NCI-H1694 (cell line): ENCODE data around the gene CASP4.
"Not testable (repeated sequence)": the region's sequence is repeated elsewhere in the genome, so short reads cannot be mapped to it uniquely, and the experiment has no call there.

ENCODE experiments used
- DNase-seq: peaks from one replicate; lab custom pipeline; 2025; lab: John Stamatoyannopoulos, UW

CASP4 gene

GRCh38 chr11:104956528-104956927, 11.8 kb downstream of the CASP4 start:
- DNase-seq: no peak

GRCh38 chr11:104946907-104947306, 21.5 kb downstream of the CASP4 start:
- no peak for DNase-seq

GRCh38 chr11:104944076-104944475, 24.3 kb downstream of the CASP4 start:
- DNase-seq: no peak

GRCh38 chr11:104943561-104943960, 24.8 kb downstream of the CASP4 start:
- no peak for DNase-seq

GRCh38 chr11:104934594-104934993, 33.8 kb downstream of the CASP4 start:
- no peak for DNase-seq

- not testable (repeated sequence) for DNase-seq
These were observed 34.3 kb downstream of the CASP4 start for GRCh38 chr11:104934073-104934472.

GRCh38 chr11:104928811-104929210, 39.6 kb downstream of the CASP4 start:
- no peak for DNase-seq

GRCh38 chr11:104926771-104927611, 41.4 kb downstream of the CASP4 start:
- no peak for DNase-seq

- DNase-seq: no peak
These were observed 42.5 kb downstream of the CASP4 start for GRCh38 chr11:104925850-104926249.

- DNase-seq: no peak
These were observed 50.1 kb downstream of the CASP4 start for GRCh38 chr11:104918113-104918824.

GRCh38 chr11:104917271-104918112, 50.9 kb downstream of the CASP4 start:
- DNase-seq: no peak

- no peak for DNase-seq
These were observed 51.9 kb downstream of the CASP4 start for GRCh38 chr11:104916442-104916841.

GRCh38 chr11:104912102-104912501, 56.3 kb downstream of the CASP4 start:
- DNase-seq: no peak

GRCh38 chr11:104908186-104908531, 60.2 kb downstream of the CASP4 start:
- no peak for DNase-seq

- DNase-seq: no peak
These were observed 60.7 kb downstream of the CASP4 start for GRCh38 chr11:104907521-104908185.

GRCh38 chr11:104905271-104905670, 63.1 kb downstream of the CASP4 start:
- no peak for DNase-seq

- no peak for DNase-seq
These were observed 69.1 kb downstream of the CASP4 start for GRCh38 chr11:104899226-104899625.

GRCh38 chr11:104898685-104899013, 69.7 kb downstream of the CASP4 start:
- DNase-seq: no peak

- no peak for DNase-seq
These were observed 70.3 kb downstream of the CASP4 start, which contains the start of gene CASP12 for GRCh38 chr11:104897891-104898684. TSS of gene CASP12 (minus strand) at chr11:104898460.

GRCh38 chr11:104895634-104896033, 72.7 kb downstream of the CASP4 start:
- no peak for DNase-seq

GRCh38 chr11:104893876-104894275, 74.5 kb downstream of the CASP4 start:
- no peak for DNase-seq
